CD4-positive, CD25-positive, alpha-beta regulatory T cell (primary cell): ENCODE results near the gene DDB1. TPM values are rescaled to one million over a fixed set of nuclear protein-coding genes. Genes with fewer than 3 reads are reported as not detected.

Experiments
- ATAC-seq, 2 donors: fragments of 150-1000 bp; cut with Tn5 transposase; one replicate each; pipeline ENCODE4 v1.10.0; 2021; ENCODE audit warnings: low read depth in 2 of 2, moderate number of reproducible peaks in 2 of 2, moderate library complexity in 1 of 2
- DNase-seq, 3 donors: peaks; one replicate each; pipeline versions ENCODE4 v3.0.0 to v3.0.0-alpha.2; 2012 to 2022; ENCODE audit warnings: mixed read lengths in 1 of 3
- H3K27ac ChIP-seq: one replicate; pipeline ENCODE4 v1.7.0; 2013; ENCODE audit warnings: mild to moderate bottlenecking, low read length; ENCODE audit not compliant: insufficient read depth, poor library complexity, severe bottlenecking
- H3K27me3 ChIP-seq: one replicate; pipeline ENCODE4 v1.7.0; 2013; ENCODE audit warnings: low read length; ENCODE audit not compliant: control insufficient read depth, insufficient read depth
- H3K36me3 ChIP-seq: one replicate; pipeline ENCODE4 v1.7.0; 2013; ENCODE audit warnings: mild to moderate bottlenecking, low read length, moderate library complexity; ENCODE audit not compliant: control insufficient read depth, insufficient read depth
- H3K4me1 ChIP-seq: 2 replicates; pipeline ENCODE4 v1.7.0; 2013; ENCODE audit warnings: mild to moderate bottlenecking, low read length; ENCODE audit not compliant: insufficient read depth, control insufficient read depth, poor library complexity, severe bottlenecking
- H3K4me3 ChIP-seq: one replicate; pipeline ENCODE4 v1.7.0; 2013; ENCODE audit warnings: low read depth, mild to moderate bottlenecking, low read length, moderate library complexity
- H3K9me3 ChIP-seq, 2 experiments: 1 replicate in 1 of 2; 2 replicates in 1 of 2; pipeline ENCODE4 v1.7.0; 2013; ENCODE audit warnings: low read length in 2 of 2, mild to moderate bottlenecking in 1 of 2, moderate library complexity in 1 of 2; ENCODE audit not compliant: control insufficient read depth in 2 of 2
- H3K27ac Mint-ChIP-seq, 3 donors: one replicate each; pipeline ENCODE4 v1.8.0; 2020 to 2022; ENCODE audit warnings: mild to moderate bottlenecking in 3 of 3, mixed read lengths in 3 of 3, moderate library complexity in 2 of 3
- H3K27me3 Mint-ChIP-seq: one replicate; pipeline ENCODE4 v1.8.0; 2022; ENCODE audit warnings: mild to moderate bottlenecking, mixed read lengths
- H3K36me3 Mint-ChIP-seq: one replicate; pipeline ENCODE4 v1.8.0; 2020; ENCODE audit warnings: mixed read lengths
- H3K4me1 Mint-ChIP-seq, 4 donors: one replicate each; pipeline ENCODE4 v1.8.0; 2020 to 2022; ENCODE audit warnings: mixed read lengths in 4 of 4, mild to moderate bottlenecking in 1 of 4
- H3K4me3 Mint-ChIP-seq, 4 donors: one replicate each; pipeline ENCODE4 v1.8.0; 2020 to 2022; ENCODE audit warnings: mild to moderate bottlenecking in 4 of 4, mixed read lengths in 4 of 4, moderate library complexity in 3 of 4
- H3K9me3 Mint-ChIP-seq, 7 donors: one replicate each; pipeline ENCODE4 v1.8.0; 2020 to 2022; ENCODE audit warnings: mixed read lengths in 7 of 7, mild to moderate bottlenecking in 3 of 7, moderate library complexity in 2 of 7
- polyA plus RNA-seq, 4 donors: library from polyadenylated mRNA; unstranded; fragments of 300-500 nt; fragmentation: Illumina TruSeq; gene quantifications; one replicate each; pipeline ENCODE4 v1.2.3, GENCODE V29; 2021
- total RNA-seq: library from RNA; stranded (reverse); gene quantifications from one replicate; pipeline ENCODE4 v1.2.3, GENCODE V29; 2022

Gene DDB1
- total and polyA plus RNA-seq, 5 donors from 2014 or later: 117 to 158 (median 130) TPM

GRCh38 chr11:61287338-61287977, 45.4 kb downstream of the DDB1 start:
- peaks cover 36% of the 10 kb centered on the region for H3K27me3 Mint-ChIP-seq
- Histone ChIP-seq H3K4me3 (no peak overlapping the region), H3K36me3 (no peaks in the 10 kb centered on the region), H3K27ac (no peak overlapping the region), H3K27me3 (peaks cover 2% of the 10 kb centered on the region), H3K4me1 (no peaks in the 10 kb centered on the region), H3K9me3 (no peaks in the 10 kb centered on the region)
- no peak overlapping the region for H3K4me3 Mint-ChIP-seq
- no peak overlapping the region for H3K27ac Mint-ChIP-seq
- no peak for DNase-seq
- no peaks in the 10 kb centered on the region for H3K36me3 Mint-ChIP-seq
- peaks cover 0 to 5% (median 0%) of the 10 kb centered on the region in 7 donors for H3K9me3 Mint-ChIP-seq
- peaks cover 0 to 1% (median 0%) of the 10 kb centered on the region in 4 donors for H3K4me1 Mint-ChIP-seq
- no peak for ATAC-seq

DNA sequence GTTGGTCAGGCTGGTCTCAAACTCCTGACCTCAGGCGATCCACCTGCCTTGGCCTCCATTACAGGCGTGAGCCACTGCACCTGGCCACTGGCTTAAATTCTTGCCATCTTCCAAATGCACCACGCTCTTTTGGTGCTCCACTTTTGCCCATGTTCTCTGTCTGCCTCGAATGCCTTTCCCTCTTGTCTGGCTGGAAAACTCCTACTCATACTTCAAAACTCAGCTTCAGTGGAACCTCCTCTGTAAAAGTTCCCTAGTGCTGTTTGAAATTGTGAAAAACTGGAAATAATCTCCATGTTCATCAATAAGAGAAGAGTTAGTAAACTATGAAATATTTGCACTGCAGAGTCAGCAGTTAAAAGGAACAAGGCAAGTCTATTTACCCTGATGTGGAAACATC, 49.3 kb downstream of the DDB1 start:
- Histone ChIP-seq H3K27me3 (peaks cover 2% of the 10 kb centered on the region), H3K4me1 (no peaks in the 10 kb centered on the region), H3K36me3 (no peaks in the 10 kb centered on the region), H3K9me3 (no peaks in the 10 kb centered on the region), H3K27ac (no peak overlapping the region), H3K4me3 (no peak overlapping the region)
- ATAC-seq: no peak
- no peaks in the 10 kb centered on the region for H3K36me3 Mint-ChIP-seq
- H3K27ac Mint-ChIP-seq: no peak overlapping the region
- H3K9me3 Mint-ChIP-seq: peaks cover 0 to 4% (median 0%) of the 10 kb centered on the region in 7 donors
- H3K4me1 Mint-ChIP-seq: no peaks in the 10 kb centered on the region
- DNase-seq: no peak
- H3K4me3 Mint-ChIP-seq: no peak overlapping the region
- peaks cover 23% of the 10 kb centered on the region for H3K27me3 Mint-ChIP-seq

DNA sequence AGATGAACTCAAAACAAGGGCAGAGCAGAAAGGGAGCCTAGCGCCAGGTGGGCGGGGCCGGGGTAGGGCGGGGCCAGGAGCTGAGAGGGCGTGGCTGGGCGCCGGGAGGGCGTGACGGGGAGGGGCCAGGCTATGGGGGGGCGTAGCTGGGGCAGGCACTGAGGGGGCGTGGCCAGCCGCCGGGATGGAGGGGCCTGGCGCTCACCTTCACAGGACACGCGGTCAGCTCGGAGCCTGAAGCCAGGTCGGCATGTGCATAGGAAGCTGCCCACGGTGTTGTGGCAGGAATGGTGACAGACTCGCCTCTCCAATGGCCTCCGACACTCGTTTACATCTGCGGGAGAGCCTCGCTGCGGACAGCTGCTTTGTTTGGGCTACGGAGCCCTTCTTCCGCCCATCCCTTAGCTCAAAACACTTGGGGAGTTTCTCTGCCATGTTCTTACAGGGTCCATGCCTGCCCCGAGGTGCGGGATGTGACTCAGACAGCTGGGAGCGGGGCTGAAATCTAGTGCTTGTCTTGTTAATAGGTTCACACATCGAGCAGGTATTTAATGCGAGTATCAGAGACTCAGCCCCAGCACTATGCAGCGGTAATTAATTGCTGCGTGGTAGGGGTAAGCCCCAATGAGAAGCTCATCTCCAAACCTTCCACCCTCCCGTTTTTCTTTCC, 51.2 kb downstream of the DDB1 start:
- DNase-seq: no peak
- H3K36me3 Mint-ChIP-seq: no peaks in the 10 kb centered on the region
- Histone ChIP-seq H3K27me3 (peaks cover 2% of the 10 kb centered on the region), H3K27ac (no peak overlapping the region), H3K4me1 (no peaks in the 10 kb centered on the region), H3K4me3 (no peak overlapping the region), H3K9me3 (no peaks in the 10 kb centered on the region), H3K36me3 (no peaks in the 10 kb centered on the region)
- H3K27me3 Mint-ChIP-seq: peaks cover 28% of the 10 kb centered on the region
- no peaks in the 10 kb centered on the region for H3K4me1 Mint-ChIP-seq
- H3K9me3 Mint-ChIP-seq: peaks cover 0 to 4% (median 0%) of the 10 kb centered on the region in 7 donors
- no peak overlapping the region for H3K4me3 Mint-ChIP-seq
- H3K27ac Mint-ChIP-seq: no peak overlapping the region
- no peak for ATAC-seq

DNA sequence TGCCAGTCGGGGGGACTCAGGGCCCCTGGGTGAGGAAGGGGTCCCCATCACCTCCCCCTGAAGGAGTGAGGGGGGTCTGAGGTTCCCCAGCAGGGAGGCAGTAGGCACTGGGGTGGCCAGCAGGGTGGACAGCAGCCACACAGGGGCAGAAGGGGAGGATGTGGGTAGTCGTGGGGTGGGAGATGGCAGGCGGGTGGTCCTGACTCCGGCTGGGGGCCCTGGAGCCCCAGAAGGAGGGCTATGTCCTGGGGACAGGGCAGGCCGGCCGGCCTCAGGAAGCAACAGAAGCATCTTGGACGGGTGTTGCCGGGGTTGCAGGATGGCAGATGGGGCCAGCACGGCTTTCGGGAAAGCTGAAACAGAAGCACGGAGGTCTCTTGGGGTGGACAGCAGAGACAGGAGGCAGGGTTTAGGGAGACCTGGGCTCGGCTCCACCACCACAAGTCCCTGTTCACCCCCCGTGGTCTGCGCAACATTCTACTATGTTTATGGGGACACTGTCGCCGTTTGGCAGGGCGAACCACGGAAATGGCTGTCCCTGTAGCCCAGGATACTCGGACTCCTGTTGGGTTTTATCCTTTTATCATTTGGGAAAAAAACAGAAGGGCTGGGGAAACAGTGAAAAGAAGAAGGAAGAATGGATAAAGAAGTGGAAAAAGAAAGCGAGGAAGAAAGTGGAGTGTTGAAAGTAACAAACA, 51.9 kb downstream of the DDB1 start:
- no peaks in the 10 kb centered on the region for H3K36me3 Mint-ChIP-seq

GRCh38 chr11:61279934-61280659, 52.8 kb downstream of the DDB1 start:
- Mint-ChIP-seq H3K4me3 (no peak overlapping the region), H3K9me3 (peaks cover 0 to 4% (median 0%) of the 10 kb centered on the region in 7 donors), H3K4me1 (no peaks in the 10 kb centered on the region), H3K36me3 (no peaks in the 10 kb centered on the region), H3K27me3 (peaks cover 28% of the 10 kb centered on the region), H3K27ac (no peak overlapping the region)
- Histone ChIP-seq H3K4me3 (no peak overlapping the region), H3K27me3 (peaks cover 2% of the 10 kb centered on the region), H3K9me3 (no peaks in the 10 kb centered on the region), H3K27ac (no peak overlapping the region), H3K36me3 (no peaks in the 10 kb centered on the region), H3K4me1 (no peaks in the 10 kb centered on the region)
- DNase-seq: no peak
- no peak for ATAC-seq

More for the DNA sequence above, 51.9 kb downstream of the DDB1 start:
- Histone ChIP-seq H3K27ac (no peak overlapping the region), H3K4me3 (no peak overlapping the region), H3K36me3 (no peaks in the 10 kb centered on the region), H3K27me3 (peaks cover 2% of the 10 kb centered on the region), H3K9me3 (no peaks in the 10 kb centered on the region), H3K4me1 (no peaks in the 10 kb centered on the region)
- peaks cover 0 to 4% (median 0%) of the 10 kb centered on the region in 7 donors for H3K9me3 Mint-ChIP-seq
- no peak overlapping the region for H3K4me3 Mint-ChIP-seq
- no peaks in the 10 kb centered on the region for H3K4me1 Mint-ChIP-seq
- H3K27me3 Mint-ChIP-seq: peaks cover 28% of the 10 kb centered on the region
- no peak overlapping the region for H3K27ac Mint-ChIP-seq
- DNase-seq: no peak
- ATAC-seq: no peak

DNA sequence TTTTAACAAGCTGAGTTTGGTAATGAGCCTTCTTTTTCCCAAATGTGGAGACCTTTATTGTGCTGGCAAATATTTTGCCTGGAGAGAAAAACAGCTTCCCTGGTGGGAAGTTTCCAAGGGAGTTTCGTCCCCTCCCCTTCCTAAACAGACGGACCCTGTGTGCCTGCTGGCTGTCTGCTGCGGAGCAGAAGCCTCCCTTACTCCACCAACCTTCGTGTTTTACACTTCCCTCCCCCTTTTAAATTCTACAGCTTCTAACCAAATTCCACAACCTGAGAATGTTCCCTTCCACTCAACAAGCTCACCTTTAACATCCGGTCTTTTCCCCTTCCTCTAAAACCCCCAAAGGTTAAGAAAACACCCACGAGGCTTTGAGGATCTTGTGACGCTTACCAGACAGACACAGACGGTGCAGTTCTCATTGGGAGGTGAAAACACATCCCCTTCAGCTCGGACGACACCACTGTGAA, 54.9 kb downstream of the DDB1 start:
- H3K27me3 ChIP-seq: no peaks in the 10 kb centered on the region
- H3K27ac ChIP-seq: no peak overlapping the region
- no peak overlapping the region for H3K4me3 ChIP-seq
- no peak overlapping the region for H3K4me3 Mint-ChIP-seq
- no peaks in the 10 kb centered on the region for H3K4me1 ChIP-seq
- DNase-seq: no peak
- H3K4me1 Mint-ChIP-seq: no peaks in the 10 kb centered on the region
- H3K9me3 Mint-ChIP-seq: peaks cover 0 to 4% (median 0%) of the 10 kb centered on the region in 7 donors
- ATAC-seq: no peak
- H3K27me3 Mint-ChIP-seq: peaks cover 19% of the 10 kb centered on the region
- no peaks in the 10 kb centered on the region for H3K9me3 ChIP-seq
- H3K36me3 ChIP-seq: no peaks in the 10 kb centered on the region
- no peaks in the 10 kb centered on the region for H3K36me3 Mint-ChIP-seq
- H3K27ac Mint-ChIP-seq: no peak overlapping the region

GRCh38 chr11:61277186-61278000, 55.5 kb downstream of the DDB1 start:
- no peak for DNase-seq
- no peak overlapping the region for H3K27ac Mint-ChIP-seq
- no peaks in the 10 kb centered on the region for H3K27me3 ChIP-seq
- peaks cover 14% of the 10 kb centered on the region for H3K27me3 Mint-ChIP-seq
- peaks cover 0 to 4% (median 0%) of the 10 kb centered on the region in 7 donors for H3K9me3 Mint-ChIP-seq
- H3K9me3 ChIP-seq: no peaks in the 10 kb centered on the region
- no peak for ATAC-seq
- no peak overlapping the region for H3K4me3 Mint-ChIP-seq
- no peaks in the 10 kb centered on the region for H3K36me3 Mint-ChIP-seq
- no peak overlapping the region for H3K27ac ChIP-seq
- no peak overlapping the region for H3K4me3 ChIP-seq
- H3K4me1 Mint-ChIP-seq: no peaks in the 10 kb centered on the region
- no peaks in the 10 kb centered on the region for H3K4me1 ChIP-seq
- no peaks in the 10 kb centered on the region for H3K36me3 ChIP-seq
